ENCODE results near the gene HHEX.

Gene HHEX

GRCh38 chr10:92692697-92693533, 3.2 kb downstream of the HHEX start:
- no peak for DNase-seq (ENCODE audit: low read depth)

- DNase-seq (ENCODE audit: low read depth): no peak
These were observed 3.8 kb downstream of the HHEX start for GRCh38 chr10:92693534-92693893.

- no peak for DNase-seq (ENCODE audit: low read depth)
These were observed 6.2 kb downstream of the HHEX start for GRCh38 chr10:92695679-92696605.

GRCh38 chr10:92696606-92697383, 7.0 kb downstream of the HHEX start:
- DNase-seq (ENCODE audit: low read depth): no peak

GRCh38 chr10:92697663-92698511, 8.1 kb downstream of the HHEX start:
- no peak for DNase-seq (ENCODE audit: low read depth)

GRCh38 chr10:92699193-92699517, 9.4 kb downstream of the HHEX start:
- no peak for DNase-seq (ENCODE audit: low read depth)

- DNase-seq (ENCODE audit: low read depth): no peak
These were observed 10.0 kb downstream of the HHEX start for GRCh38 chr10:92699518-92700381.

- DNase-seq (ENCODE audit: low read depth): no peak
These were observed 12.7 kb downstream of the HHEX start for GRCh38 chr10:92702301-92702916.

GRCh38 chr10:92712016-92712889, 22.5 kb downstream of the HHEX start:
- DNase-seq (ENCODE audit: low read depth): no peak

GRCh38 chr10:92714152-92714845, 24.5 kb downstream of the HHEX start:
- no peak for DNase-seq (ENCODE audit: low read depth)

GRCh38 chr10:92714872-92715271, 25.1 kb downstream of the HHEX start:
- DNase-seq (ENCODE audit: low read depth): no peak

GRCh38 chr10:92719991-92720830, 30.5 kb downstream of the HHEX start:
- no peak for DNase-seq (ENCODE audit: low read depth)

- no peak for DNase-seq (ENCODE audit: low read depth)
These were observed 31.0 kb downstream of the HHEX start for GRCh38 chr10:92720831-92721165.

- no peak for DNase-seq (ENCODE audit: low read depth)
These were observed 32.6 kb downstream of the HHEX start for GRCh38 chr10:92722349-92722748.

GRCh38 chr10:92727141-92727540, 37.4 kb downstream of the HHEX start:
- DNase-seq (ENCODE audit: low read depth): no peak

GRCh38 chr10:92727550-92727949, 37.8 kb downstream of the HHEX start:
- DNase-seq (ENCODE audit: low read depth): no peak

GRCh38 chr10:92729886-92730285, 40.1 kb downstream of the HHEX start:
- no peak for DNase-seq (ENCODE audit: low read depth)

- DNase-seq (ENCODE audit: low read depth): no peak
These were observed 43.2 kb downstream of the HHEX start for GRCh38 chr10:92732958-92733357.

All from stimulated activated CD8-positive, alpha-beta memory T cell treated with anti-CD3 and anti-CD28 coated beads, Interleukin-12 subunit alpha, Interleukin-12 subunit beta, amount 100 ng/mL, for 1 hour (primary cell).